ENCODE measurements around the gene PIP4K2A. TPM values are rescaled to one million over a fixed set of nuclear protein-coding genes. Genes with fewer than 3 reads are reported as not detected.

The PIP4K2A gene
- total and polyA plus RNA-seq, 2 of the 8 experiments (the other 6 are each of a cell fraction or from before 2014, with no cell fraction given): 19.0 to 60.9 TPM

- Histone ChIP-seq H3K56ac (replicated peaks; ENCODE audit: insufficient read length, low read depth, low read length) (no peak overlapping the region), H3K36me3 (ENCODE audit: control insufficient read depth in 2 of 4, insufficient read depth in 4 of 4, low read length in 3 of 4) (peaks cover 0 to 3% (median 1%) of the 10 kb centered on the region in 4 experiments; a peak in 2 of 8 replicates), H3K4me1 (replicated peaks in 1 of 4; ENCODE audit: control insufficient read depth in 3 of 4, insufficient read depth in 4 of 4, low read length in 3 of 4) (no peaks in the 10 kb centered on the region), H2AFZ (ENCODE audit: low read length) (no peak overlapping the region), H4K20me1 (replicated peaks in 1 of 2; ENCODE audit: control insufficient read depth in 1 of 2, insufficient read depth in 2 of 2, low read length in 2 of 2) (peaks cover 0 to 3% of the 10 kb centered on the region in 2 experiments), H3K18ac (ENCODE audit: extremely low read depth, low read length) (no peak overlapping the region), H4K5ac (ENCODE audit: insufficient read length, low read depth, low read length) (no peak overlapping the region), H3K27ac (ENCODE audit: low read depth, low read length) (no peak overlapping the region), H3K79me2 (ENCODE audit: control insufficient read depth in 1 of 2, insufficient read depth in 2 of 2, low read length in 2 of 2) (no peaks in the 10 kb centered on the region), H3K4ac (replicated peaks; ENCODE audit: insufficient read length, low read depth, low read length) (no peak overlapping the region), H3K14ac (ENCODE audit: insufficient read length) (no peak overlapping the region), H3K4me3 (ENCODE audit: extremely low read depth in 1 of 4, insufficient read depth in 2 of 4, low read depth in 3 of 4, low read length in 4 of 4) (no peak overlapping the region), H2BK15ac (ENCODE audit: low read length) (no peak overlapping the region), H3K27me3 (replicated peaks in 1 of 4; ENCODE audit: control insufficient read depth in 3 of 4, extremely low read depth in 1 of 4, insufficient read depth in 3 of 4, low read length in 3 of 4) (no peaks in the 10 kb centered on the region), H2BK120ac (replicated peaks; ENCODE audit: low read depth, low read length) (no peak overlapping the region), H4K8ac (ENCODE audit: extremely low read depth, insufficient read depth, low read length) (no peak overlapping the region), H2BK12ac (ENCODE audit: low read depth, low read length) (no peak overlapping the region), H3K23me2 (ENCODE audit: low read depth, low read length) (no peaks in the 10 kb centered on the region), H3K4me2 (ENCODE audit: insufficient read depth in 1 of 2, low read depth in 2 of 2, low read length in 2 of 2) (no peak overlapping the region), H3K79me1 (ENCODE audit: low read depth, low read length) (no peaks in the 10 kb centered on the region; the same call in 1 of the 2 replicates), H2AK5ac (ENCODE audit: low read depth, low read length) (no peak overlapping the region), H3K23ac (ENCODE audit: insufficient read length) (no peak overlapping the region), H3K9me3 (ENCODE audit: insufficient read depth in 2 of 2, low read depth in 1 of 2, low read length in 1 of 2) (no peaks in the 10 kb centered on the region), H4K91ac (replicated peaks; ENCODE audit: insufficient read length, low read length) (no peak overlapping the region), H2BK5ac (ENCODE audit: low read depth, low read length) (no peak overlapping the region), H2BK20ac (ENCODE audit: low read length) (no peak overlapping the region), H3K9ac (replicated peaks in 1 of 4; ENCODE audit: extremely low read depth in 1 of 4, low read depth in 3 of 4, low read length in 3 of 4) (no peak overlapping the region)
- ChIA-PET CTCF (ENCODE audit: partially characterized antibody) (interaction anchor here (0.8 to 1.1 kb wide), 3 partner anchors 69 to 482 kb away, joined by 3 to 4 read pairs (median 3); no protein-coding TSS in a partner anchor), POLR2A (ENCODE audit: partially characterized antibody) (no interaction called here)
- FAIRE-seq: no peak
- 90% methylated on average over 2 of the region's 2 CpGs; no CpG with 5 or more reads in 1 of the 2 experiments for WGBS, 2 experiments (ENCODE audit: extremely low coverage in 1 of 2, insufficient coverage in 1 of 2, insufficient read length in 1 of 2, insufficient replicate concordance in 2 of 2, low coverage in 1 of 2, low lambda C conversion rate in 2 of 2, missing lambda C conversion rate in 1 of 2)
- no peak for DNase-seq (ENCODE audit: low read depth in 1 of 2, low spot score in 2 of 2)
- TF ChIP-seq CBX5 (IDR thresholded peaks at IDR 0.05; ENCODE audit: low read depth, low read length) (no peak), BACH1 (IDR thresholded peaks at IDR 0.05; ENCODE audit: low read length) (no peak), EP300 (IDR thresholded peaks at IDR 0.05; ENCODE audit: borderline replicate concordance in 1 of 2, low read depth in 2 of 2, low read length in 2 of 2) (no peak), SIX5 (IDR thresholded peaks at IDR 0.05; ENCODE audit: low read depth, low read length) (no peak), CTBP2 (IDR thresholded peaks at IDR 0.05; ENCODE audit: borderline replicate concordance, insufficient read depth, insufficient read length, low read length) (no peak), RFX5 (IDR thresholded peaks at IDR 0.05; ENCODE audit: borderline replicate concordance, low read depth, low read length) (no peak), CREB1 (IDR thresholded peaks at IDR 0.05) (no peak), PHF8 (conservative IDR thresholded peaks at IDR 0.05; ENCODE audit: low read depth, low read length) (no peak), RBBP5 (IDR thresholded peaks at IDR 0.05; ENCODE audit: borderline replicate concordance, low read depth, low read length) (no peak), HDAC2 (IDR thresholded peaks at IDR 0.05; ENCODE audit: borderline replicate concordance in 1 of 2, low read depth in 2 of 2, low read length in 2 of 2) (no peak)
- TF ChIP-seq, protein P1, sequence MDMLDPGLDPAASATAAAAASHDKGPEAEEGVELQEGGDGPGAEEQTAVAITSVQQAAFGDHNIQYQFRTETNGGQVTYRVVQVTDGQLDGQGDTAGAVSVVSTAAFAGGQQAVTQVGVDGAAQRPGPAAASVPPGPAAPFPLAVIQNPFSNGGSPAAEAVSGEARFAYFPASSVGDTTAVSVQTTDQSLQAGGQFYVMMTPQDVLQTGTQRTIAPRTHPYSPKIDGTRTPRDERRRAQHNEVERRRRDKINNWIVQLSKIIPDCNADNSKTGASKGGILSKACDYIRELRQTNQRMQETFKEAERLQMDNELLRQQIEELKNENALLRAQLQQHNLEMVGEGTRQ (IDR thresholded peaks at IDR 0.05; ENCODE audit: low read length): no peak
- TF ChIP-seq, protein P2, sequence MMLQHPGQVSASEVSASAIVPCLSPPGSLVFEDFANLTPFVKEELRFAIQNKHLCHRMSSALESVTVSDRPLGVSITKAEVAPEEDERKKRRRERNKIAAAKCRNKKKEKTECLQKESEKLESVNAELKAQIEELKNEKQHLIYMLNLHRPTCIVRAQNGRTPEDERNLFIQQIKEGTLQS (IDR thresholded peaks at IDR 0.05; ENCODE audit: insufficient read depth, low read depth, low read length): no peak
Measured at GRCh38 chr10:22581461-22581860, 132.9 kb downstream of the PIP4K2A start.

Measured in H1 (cell line).